Colonic mucosa (tissue), 4 donors: ENCODE data around the gene DCBLD2. TPM values are rescaled to one million over a fixed set of nuclear protein-coding genes. Genes with fewer than 3 reads are reported as not detected.

Source experiments
- DNase-seq: peaks from one replicate; pipeline ENCODE4 v3.0.0-alpha.2; 2020
- H3K27ac ChIP-seq: fragments of 200-600 bp; one replicate; pipeline ENCODE4 v1.8.0; 2021
- H3K27me3 ChIP-seq: fragments of 200-600 bp; one replicate; pipeline ENCODE4 v1.8.0; 2021
- H3K36me3 ChIP-seq: fragments of 200-600 bp; one replicate; pipeline ENCODE4 v1.8.0; 2021
- H3K4me1 ChIP-seq: fragments of 200-600 bp; one replicate; pipeline ENCODE4 v1.8.0; 2021; ENCODE audit warnings: mild to moderate bottlenecking
- H3K4me3 ChIP-seq: fragments of 200-600 bp; one replicate; pipeline ENCODE4 v1.8.0; 2021
- H3K9ac ChIP-seq, 2 donors: one replicate each; pipeline ENCODE4 v1.7.0; 2013; ENCODE audit warnings: control low read depth in 2 of 2, low read depth in 2 of 2, low read length in 2 of 2
- H3K9me3 ChIP-seq: fragments of 200-600 bp; one replicate; pipeline ENCODE4 v1.8.0; 2021
- intact Hi-C: fragments of 100-400 bp; cut with DNase I; formaldehyde crosslinking; loops from one replicate; pipeline ENCODE4 v1.14.1; 2022
- total RNA-seq, 2 donors: library from RNA; stranded (reverse); fragmentation: NEBNext Ultra II Directional in 1 of 2; extraction: Animal tissue kit (Norgen Biotek cat#: 25700) in 1 of 2; gene quantifications; one replicate each; pipeline ENCODE4 v1.2.1, GENCODE V29; 2021
- TF ChIP-seq, protein P1 (sequence below): fragments of 200-600 bp; IDR thresholded peaks from one replicate; pipeline ENCODE4 v1.8.0; 2022; ENCODE audit warnings: antibody characterized with exemption, mild to moderate bottlenecking
- donor health status: healthy.
- donor health status: DM: no; HTN: no; CAD: no.
- donor health status: DM: no; HTN: no; CAD: no.

The DCBLD2 gene
- total RNA-seq, 2 donors from 2014 or later: 12.8 to 13.0 TPM

DNA sequence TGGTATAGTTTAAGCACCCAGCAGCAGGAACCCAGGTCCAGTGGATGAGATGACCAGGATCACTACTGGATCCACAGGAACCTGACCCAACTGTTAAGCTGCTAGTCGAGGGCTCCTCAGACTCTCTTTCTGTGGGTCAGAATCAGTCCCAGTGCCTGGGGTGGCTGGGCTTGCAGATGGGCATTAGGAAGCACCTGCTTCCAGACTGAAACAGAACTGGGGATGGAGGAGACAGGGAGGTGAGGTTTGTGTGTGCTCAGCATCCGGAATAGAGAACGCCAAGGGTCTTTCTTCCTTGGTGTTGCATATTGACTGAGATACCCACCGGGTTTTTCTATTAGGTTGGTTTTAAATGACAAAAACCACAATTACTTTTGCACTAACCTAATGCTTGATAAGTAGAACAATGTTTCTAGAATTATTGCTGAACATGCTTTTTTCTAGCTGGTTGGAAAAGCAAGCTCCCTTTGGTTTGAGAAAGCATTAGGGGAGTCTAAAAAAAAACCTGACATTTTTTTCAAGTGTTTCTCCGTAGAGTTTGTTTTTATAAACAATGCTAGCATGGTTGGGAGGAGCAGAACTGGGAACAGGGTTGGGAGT, 137.6 kb downstream of the DCBLD2 start:
- H3K9ac ChIP-seq: no peak overlapping the region

DNA sequence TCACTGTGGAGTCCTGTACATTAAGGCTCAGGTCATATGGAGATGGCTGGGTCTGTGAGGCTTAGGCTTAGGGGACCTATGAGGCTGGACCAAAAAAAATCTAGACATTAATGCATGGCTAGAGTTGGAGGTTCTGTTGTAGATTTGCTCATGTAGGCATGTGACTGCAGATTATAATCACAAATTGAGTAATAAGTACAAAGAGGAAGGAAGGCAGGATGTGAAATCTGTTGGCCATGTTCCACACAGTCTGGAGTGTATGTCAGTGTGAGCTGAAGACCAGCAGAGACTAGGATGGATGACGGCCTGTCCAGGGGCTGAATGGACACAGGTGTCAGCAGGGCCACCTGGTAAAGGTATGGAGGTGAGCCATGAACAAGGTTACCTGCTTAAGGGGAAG, 138.4 kb downstream of the DCBLD2 start, which contains the start of gene ST3GAL6:
Gene ST3GAL6, plus strand, starts transcription at position 265 of the 400 bp plus-strand sequence. CDS start 5,101 bp downstream, outside the sequence.
- intact Hi-C loops: no loop called here
- DNase-seq: no peak
- H3K9ac ChIP-seq: no peak within 1 kb of the TSS
- no peaks in the 10 kb centered on the region for H3K4me1 ChIP-seq
- H3K27me3 ChIP-seq: no peaks in the 10 kb centered on the region
- H3K9me3 ChIP-seq: no peaks in the 10 kb centered on the region
- peak within 1 kb of the TSS; percentile 10 for H3K27ac ChIP-seq
- TF ChIP-seq, protein P1, sequence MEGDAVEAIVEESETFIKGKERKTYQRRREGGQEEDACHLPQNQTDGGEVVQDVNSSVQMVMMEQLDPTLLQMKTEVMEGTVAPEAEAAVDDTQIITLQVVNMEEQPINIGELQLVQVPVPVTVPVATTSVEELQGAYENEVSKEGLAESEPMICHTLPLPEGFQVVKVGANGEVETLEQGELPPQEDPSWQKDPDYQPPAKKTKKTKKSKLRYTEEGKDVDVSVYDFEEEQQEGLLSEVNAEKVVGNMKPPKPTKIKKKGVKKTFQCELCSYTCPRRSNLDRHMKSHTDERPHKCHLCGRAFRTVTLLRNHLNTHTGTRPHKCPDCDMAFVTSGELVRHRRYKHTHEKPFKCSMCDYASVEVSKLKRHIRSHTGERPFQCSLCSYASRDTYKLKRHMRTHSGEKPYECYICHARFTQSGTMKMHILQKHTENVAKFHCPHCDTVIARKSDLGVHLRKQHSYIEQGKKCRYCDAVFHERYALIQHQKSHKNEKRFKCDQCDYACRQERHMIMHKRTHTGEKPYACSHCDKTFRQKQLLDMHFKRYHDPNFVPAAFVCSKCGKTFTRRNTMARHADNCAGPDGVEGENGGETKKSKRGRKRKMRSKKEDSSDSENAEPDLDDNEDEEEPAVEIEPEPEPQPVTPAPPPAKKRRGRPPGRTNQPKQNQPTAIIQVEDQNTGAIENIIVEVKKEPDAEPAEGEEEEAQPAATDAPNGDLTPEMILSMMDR: no peak
- H3K36me3 ChIP-seq: no peaks in the 10 kb centered on the region
- H3K4me3 ChIP-seq: no peak within 1 kb of the TSS

More for the DNA sequence above, 137.6 kb downstream of the DCBLD2 start:
- no peak overlapping the region for H3K4me3 ChIP-seq
- no peaks in the 10 kb centered on the region for H3K36me3 ChIP-seq
- H3K27ac ChIP-seq: peak overlapping the region; percentile 10
- DNase-seq: no peak
- TF ChIP-seq, protein P1: no peak
- intact Hi-C loops: no loop called here
- no peaks in the 10 kb centered on the region for H3K4me1 ChIP-seq
- H3K27me3 ChIP-seq: no peaks in the 10 kb centered on the region
- H3K9me3 ChIP-seq: no peaks in the 10 kb centered on the region

DNA sequence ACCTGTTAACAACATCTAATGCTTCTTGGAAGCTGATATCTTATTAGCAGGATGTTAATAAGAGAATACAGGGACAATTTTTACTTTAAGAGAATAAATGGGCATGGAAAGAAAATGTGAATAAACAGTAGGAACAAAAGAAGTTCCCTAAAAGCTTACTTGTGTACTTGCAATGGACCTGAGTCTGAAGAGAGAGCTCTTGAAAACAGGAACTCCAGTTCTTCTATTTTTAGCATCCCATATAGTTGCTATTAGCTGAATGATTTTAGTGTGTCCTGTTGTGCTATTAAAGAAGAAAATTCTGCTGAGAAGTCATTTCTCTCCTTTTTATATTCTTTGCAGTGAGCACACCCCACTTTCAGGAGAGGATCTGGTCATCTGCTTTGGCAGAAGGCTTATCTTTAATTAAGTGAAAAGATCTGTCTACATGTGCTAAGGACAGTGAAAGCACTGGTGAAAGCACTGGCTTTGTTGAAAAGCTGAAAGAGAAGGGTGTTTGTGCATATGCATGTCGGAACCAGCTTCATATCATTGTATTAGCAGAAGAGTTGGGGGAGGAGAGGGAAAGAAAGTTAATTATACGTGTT, 139.8 kb downstream of the DCBLD2 start:
- intact Hi-C loops: no loop called here
- Histone ChIP-seq H3K27me3 (no peaks in the 10 kb centered on the region), H3K9me3 (no peaks in the 10 kb centered on the region), H3K4me3 (no peak overlapping the region), H3K27ac (no peak overlapping the region), H3K9ac (no peak overlapping the region), H3K36me3 (no peaks in the 10 kb centered on the region), H3K4me1 (no peaks in the 10 kb centered on the region)
- TF ChIP-seq, protein P1: no peak
- DNase-seq: no peak

DNA sequence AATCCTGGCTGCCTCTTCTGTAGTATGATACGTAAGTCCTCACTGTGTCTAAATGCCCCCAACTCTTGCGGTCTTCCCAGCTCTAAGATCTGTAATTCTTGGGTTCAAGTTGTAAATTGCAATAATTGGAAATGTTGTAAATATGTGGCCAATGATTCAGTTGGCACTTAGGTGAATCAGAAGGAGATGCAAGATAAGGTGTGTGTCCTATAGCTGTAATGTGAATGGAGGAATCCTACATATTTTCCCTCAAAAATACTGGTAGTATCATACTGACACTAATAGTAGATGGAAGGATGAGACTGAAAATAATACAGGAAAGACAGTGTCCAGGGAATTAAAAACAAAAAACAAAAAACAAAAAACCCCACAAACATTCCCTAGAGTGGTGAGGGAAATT, 141.9 kb downstream of the DCBLD2 start:
- Histone ChIP-seq H3K9ac (no peak overlapping the region), H3K36me3 (no peaks in the 10 kb centered on the region), H3K9me3 (no peaks in the 10 kb centered on the region), H3K27me3 (no peaks in the 10 kb centered on the region), H3K4me3 (no peak overlapping the region), H3K27ac (no peak overlapping the region), H3K4me1 (no peaks in the 10 kb centered on the region)
- TF ChIP-seq, protein P1: no peak
- DNase-seq: no peak
- intact Hi-C loops: no loop called here

DNA sequence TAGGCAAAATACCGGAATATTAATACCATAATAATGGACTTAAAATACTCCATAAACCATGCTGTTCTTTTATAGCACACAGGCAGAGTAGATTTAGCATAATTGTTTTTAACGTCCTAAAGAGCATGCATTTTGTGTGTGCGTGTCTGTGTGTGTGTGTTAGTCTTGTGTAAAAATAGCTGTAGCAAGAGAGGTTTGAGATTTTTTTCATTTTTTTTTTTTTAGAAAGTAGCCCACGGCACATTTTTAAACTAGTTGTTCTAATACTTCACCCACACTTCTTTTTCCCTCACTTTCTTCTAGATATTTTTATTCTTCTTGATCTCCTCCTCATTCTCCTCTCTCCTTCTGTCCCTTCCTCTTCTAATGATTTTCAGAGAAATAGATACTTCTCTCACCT, 145.9 kb downstream of the DCBLD2 start:
- Histone ChIP-seq H3K9ac (no peak overlapping the region), H3K27me3 (no peaks in the 10 kb centered on the region), H3K9me3 (no peaks in the 10 kb centered on the region), H3K36me3 (no peaks in the 10 kb centered on the region), H3K27ac (no peak overlapping the region), H3K4me3 (no peak overlapping the region), H3K4me1 (no peaks in the 10 kb centered on the region)
- TF ChIP-seq, protein P1: no peak
- intact Hi-C loops: no loop called here
- DNase-seq: no peak
